H1 (cell line): Measurements from ENCODE around the gene SHCBP1. TPM values are rescaled to one million over a fixed set of nuclear protein-coding genes. Genes with fewer than 3 reads are reported as not detected.

Experiments used
- CTCF ChIA-PET: fragments of 300-600 bp; sonication (Branson Sonifier 250); formaldehyde crosslinking; loops from one replicate; lab custom pipeline; 2021; ENCODE audit not compliant: partially characterized antibody; lab: Charles Lee
- POLR2A ChIA-PET: fragments of 300-600 bp; sonication (Branson Sonifier 250); formaldehyde crosslinking; loops from one replicate; lab custom pipeline; 2021; ENCODE audit warnings: inconsistent platforms; ENCODE audit not compliant: partially characterized antibody; lab: Charles Lee
- DNase-seq, 2 experiments: peaks; one replicate each; pipeline versions ENCODE4 v3.0.0 to v3.0.0-alpha.2; 2010 to 2022; ENCODE audit warnings: low spot score in 2 of 2, low read depth in 1 of 2, mixed read lengths in 1 of 2
- FAIRE-seq: peaks from 2 replicates; lab custom pipeline; 2011; peaks lifted over from hg19 to GRCh38; lab: Jason Lieb, UNC
- H2AFZ ChIP-seq: 2 replicates; pipeline ENCODE4 v1.8.1; 2012; ENCODE audit warnings: low read length, inconsistent platforms
- H2AK5ac ChIP-seq: 2 replicates; pipeline ENCODE4 v1.6.1; 2013; ENCODE audit warnings: low read depth, low read length
- H2BK120ac ChIP-seq: replicated peaks from 2 replicates; pipeline ENCODE3; 2013; ENCODE audit warnings: low read depth, low read length, inconsistent platforms
- H2BK12ac ChIP-seq: 2 replicates; pipeline ENCODE4 v1.6.1; 2013; ENCODE audit warnings: low read depth, low read length
- H2BK15ac ChIP-seq: 2 replicates; pipeline ENCODE4 v1.6.1; 2013; ENCODE audit warnings: low read length
- H2BK20ac ChIP-seq: 2 replicates; pipeline ENCODE4 v1.6.1; 2013; ENCODE audit warnings: low read length
- H2BK5ac ChIP-seq: 2 replicates; pipeline ENCODE4 v1.6.1; 2013; ENCODE audit warnings: low read depth, low read length
- H3K14ac ChIP-seq: 2 replicates; pipeline ENCODE4 v1.6.1; 2013; ENCODE audit warnings: inconsistent platforms; ENCODE audit not compliant: insufficient read length
- H3K18ac ChIP-seq: 2 replicates; pipeline ENCODE4 v1.6.1; 2013; ENCODE audit warnings: low read length; ENCODE audit errors: extremely low read depth
- H3K23ac ChIP-seq: 2 replicates; pipeline ENCODE4 v1.6.1; 2013; ENCODE audit warnings: inconsistent platforms; ENCODE audit not compliant: insufficient read length
- H3K23me2 ChIP-seq: 2 replicates; pipeline ENCODE4 v1.6.1; 2013; ENCODE audit warnings: low read depth, low read length
- H3K27ac ChIP-seq: 2 replicates; pipeline ENCODE4 v1.6.1; 2011; ENCODE audit warnings: low read depth, low read length, inconsistent platforms
- H3K27me3 ChIP-seq, 4 experiments: replicated peaks in 1 of 4; 1 replicate in 1 of 4; 2 replicates in 3 of 4; pipeline versions ENCODE4 v1.6.1 to v1.8.1; 2011 to 2013; ENCODE audit warnings: low read length in 3 of 4, mild to moderate bottlenecking in 3 of 4, inconsistent platforms in 2 of 4, mixed read lengths in 2 of 4, moderate library complexity in 1 of 4; ENCODE audit not compliant: control insufficient read depth in 3 of 4, insufficient read depth in 3 of 4; ENCODE audit errors: extremely low read depth in 1 of 4
- H3K36me3 ChIP-seq, 4 experiments: 2 replicates each; pipeline versions ENCODE4 v1.6.1 to v1.8.1; 2011 to 2013; ENCODE audit warnings: mild to moderate bottlenecking in 4 of 4, low read length in 3 of 4, moderate library complexity in 2 of 4, control low read depth in 1 of 4, inconsistent platforms in 1 of 4; ENCODE audit not compliant: insufficient read depth in 4 of 4, control insufficient read depth in 2 of 4
- H3K4ac ChIP-seq: replicated peaks from 2 replicates; pipeline ENCODE3; 2013; ENCODE audit warnings: low read length, low read depth, mixed read lengths, inconsistent platforms; ENCODE audit not compliant: insufficient read length
- H3K4me1 ChIP-seq, 4 experiments: replicated peaks in 1 of 4; 1 replicate in 1 of 4; 2 replicates in 3 of 4; pipeline versions ENCODE4 v1.6.1 to v1.8.1; 2011 to 2013; ENCODE audit warnings: low read length in 3 of 4, inconsistent platforms in 2 of 4, mixed read lengths in 1 of 4; ENCODE audit not compliant: insufficient read depth in 4 of 4, control insufficient read depth in 3 of 4
- H3K4me2 ChIP-seq, 2 experiments: 2 replicates each; pipeline versions ENCODE4 v1.6.1 to v1.8.1; 2011 to 2013; ENCODE audit warnings: low read depth in 2 of 2, low read length in 2 of 2, control low read depth in 1 of 2, inconsistent platforms in 1 of 2, mild to moderate bottlenecking in 1 of 2; ENCODE audit not compliant: insufficient read depth in 1 of 2
- H3K4me3 ChIP-seq, 4 experiments: fragments of 200-600, 300-600 bp in 1 of 4; sonication (generic), shearing (Covaris generic), sonication (Bioruptor Twin) in 1 of 4; 2 replicates each; pipeline versions ENCODE4 v1.5.1 to v1.8.1; 2011 to 2016; ENCODE audit warnings: low read length in 4 of 4, low read depth in 3 of 4, control low read depth in 2 of 4, inconsistent platforms in 2 of 4, mild to moderate bottlenecking in 2 of 4, mixed read lengths in 1 of 4, moderate library complexity in 1 of 4; ENCODE audit not compliant: insufficient read depth in 2 of 4; ENCODE audit errors: extremely low read depth in 1 of 4
- H3K56ac ChIP-seq: replicated peaks from 2 replicates; pipeline ENCODE3; 2013; ENCODE audit warnings: low read depth, mild to moderate bottlenecking, mixed read lengths, low read length, inconsistent platforms; ENCODE audit not compliant: insufficient read length
- H3K79me1 ChIP-seq: 2 replicates; pipeline ENCODE4 v1.6.1; 2013; ENCODE audit warnings: low read depth, low read length, control low read depth
- H3K79me2 ChIP-seq, 2 experiments: 2 replicates each; pipeline versions ENCODE4 v1.6.1 to v1.8.1; 2012 to 2013; ENCODE audit warnings: low read length in 2 of 2, mild to moderate bottlenecking in 2 of 2, inconsistent platforms in 1 of 2; ENCODE audit not compliant: insufficient read depth in 2 of 2, control insufficient read depth in 1 of 2
- H3K9ac ChIP-seq, 4 experiments: replicated peaks in 1 of 4; 1 replicate in 1 of 4; 2 replicates in 3 of 4; pipeline versions ENCODE4 v1.6.1 to v1.8.1; 2011 to 2013; ENCODE audit warnings: low read depth in 3 of 4, low read length in 3 of 4, control low read depth in 2 of 4, mild to moderate bottlenecking in 2 of 4, moderate library complexity in 2 of 4, inconsistent platforms in 1 of 4; ENCODE audit errors: extremely low read depth in 1 of 4
- H3K9me3 ChIP-seq, 2 experiments: 2 replicates each; pipeline versions ENCODE4 v1.6.1 to v1.8.1; 2012 to 2013; ENCODE audit warnings: mild to moderate bottlenecking in 2 of 2, moderate library complexity in 2 of 2, control low read depth in 1 of 2, inconsistent platforms in 1 of 2, low read depth in 1 of 2, low read length in 1 of 2, mixed read lengths in 1 of 2; ENCODE audit not compliant: insufficient read depth in 2 of 2
- H4K20me1 ChIP-seq, 2 experiments: replicated peaks in 1 of 2; 2 replicates each; pipeline versions ENCODE3 to v1.8.1; 2011 to 2013; ENCODE audit warnings: inconsistent platforms in 2 of 2, low read length in 2 of 2, mild to moderate bottlenecking in 1 of 2; ENCODE audit not compliant: insufficient read depth in 2 of 2, control insufficient read depth in 1 of 2
- H4K5ac ChIP-seq: 2 replicates; pipeline ENCODE4 v1.6.1; 2013; ENCODE audit warnings: low read length, low read depth, mixed read lengths, inconsistent platforms; ENCODE audit not compliant: insufficient read length
- H4K8ac ChIP-seq: 2 replicates; pipeline ENCODE4 v1.8.0; 2013; ENCODE audit warnings: mild to moderate bottlenecking, moderate library complexity, low read length, inconsistent platforms; ENCODE audit not compliant: insufficient read depth; ENCODE audit errors: extremely low read depth
- H4K91ac ChIP-seq: replicated peaks from 2 replicates; pipeline ENCODE3; 2013; ENCODE audit warnings: low read length, mixed read lengths, inconsistent platforms; ENCODE audit not compliant: insufficient read length
- ATF2 ChIP-seq: IDR thresholded peaks from 2 replicates; pipeline ENCODE4 v1.6.1; 2012; ENCODE audit warnings: low read length, inconsistent platforms
- CBX5 ChIP-seq: fragments of 300-800, 300-1000 bp; sonication (generic); IDR thresholded peaks from 2 replicates; pipeline ENCODE4 v1.7.1; 2016; ENCODE audit warnings: antibody characterized with exemption, low read length, low read depth
- EP300 ChIP-seq, 2 experiments: IDR thresholded peaks; 1 replicate in 1 of 2; 2 replicates in 1 of 2; pipeline ENCODE4 v1.6.1; 2011 to 2012; ENCODE audit warnings: low read depth in 2 of 2, low read length in 2 of 2, mild to moderate bottlenecking in 2 of 2, borderline replicate concordance in 1 of 2, inconsistent platforms in 1 of 2, moderate library complexity in 1 of 2
- FOSL1 ChIP-seq: IDR thresholded peaks from 2 replicates; pipeline ENCODE4 v1.6.1; 2011; ENCODE audit warnings: mild to moderate bottlenecking, low read depth, low read length, moderate library complexity; ENCODE audit not compliant: insufficient read depth
- HDAC6 ChIP-seq: IDR thresholded peaks from one replicate; pipeline ENCODE4 v1.7.1; 2012; ENCODE audit warnings: low read depth, mild to moderate bottlenecking, inconsistent platforms, low read length, moderate library complexity
- MAX ChIP-seq: IDR thresholded peaks from 2 replicates; pipeline ENCODE4 v1.6.1; 2012; ENCODE audit warnings: inconsistent platforms
- POLR2AphosphoS5 ChIP-seq: IDR thresholded peaks from 2 replicates; pipeline ENCODE4 v1.6.1; 2011; ENCODE audit warnings: low read depth, low read length
- POU5F1 ChIP-seq: IDR thresholded peaks from 2 replicates; pipeline ENCODE4 v1.6.1; 2011; ENCODE audit warnings: low read depth, mild to moderate bottlenecking, low read length, moderate library complexity
- RNF2 ChIP-seq: fragments of 200-900, 300-1000 bp; sonication (generic); IDR thresholded peaks from 2 replicates; pipeline ENCODE4 v1.7.1; 2016; ENCODE audit warnings: borderline replicate concordance, low read depth, mild to moderate bottlenecking, antibody characterized with exemption, low read length; ENCODE audit not compliant: poor library complexity, severe bottlenecking; ENCODE audit errors: missing control alignments
- SUZ12 ChIP-seq: fragments of 200-600 bp; sonication (generic); IDR thresholded peaks from 2 replicates; pipeline ENCODE4 v1.6.1; 2012; ENCODE audit warnings: mild to moderate bottlenecking, inconsistent platforms, low read length, moderate library complexity, mixed read lengths
- ZNF274 ChIP-seq: IDR thresholded peaks from 2 replicates; pipeline ENCODE4 v1.7.0; 2012; ENCODE audit warnings: low read length, borderline replicate concordance; ENCODE audit errors: extremely low read depth
- WGBS, 2 experiments: shearing (Covaris generic) in 1 of 2; methylation state at CpG; one replicate each; pipeline versions ENCODE4 v1.1.6 to v1.1.7; 2013 to 2015; ENCODE audit warnings: low lambda C conversion rate in 2 of 2, mixed read lengths in 2 of 2, inconsistent platforms in 1 of 2, low coverage in 1 of 2, missing lambda C conversion rate in 1 of 2; ENCODE audit not compliant: insufficient replicate concordance in 2 of 2, insufficient coverage in 1 of 2, insufficient read length in 1 of 2; ENCODE audit errors: extremely low coverage in 1 of 2, missing lambda C conversion rate in 1 of 2; 5-methylcytosine and 5-hydroxymethylcytosine counted together
- polyA plus RNA-seq, 7 experiments: library from polyadenylated mRNA; depleted of rRNA in 3 of 7; stranded (reverse) in 5 of 7; unstranded in 2 of 7; fragments of >200 nt in 5 of 7; fragments of 200-250 nt in 2 of 7; gene quantifications; 1 replicate in 5 of 7; 2 replicates in 1 of 7; 4 replicates in 1 of 7; pipeline versions ENCODE4 v1.2.1 to v1.2.3, GENCODE V29; 2011 to 2013; ENCODE audit warnings: missing spikeins in 2 of 7, mixed read lengths in 2 of 7
- total RNA-seq: library from RNA; stranded (reverse); fragmentation: NEBNext Ultra II Directional; extraction: Animal tissue kit (Norgen Biotek cat#: 25700); gene quantifications from 2 replicates; pipeline ENCODE4 v1.2.1, GENCODE V29; 2021

SHCBP1 gene
- total and polyA plus RNA-seq, 2 of the 8 experiments (the other 6 are each of a cell fraction or from before 2014, with no cell fraction given) = 5.7 to 14.8 TPM

- Histone ChIP-seq H2BK5ac (no peak overlapping the region), H3K4me2 (no peak overlapping the region), H3K56ac (no peak overlapping the region), H3K18ac (no peak overlapping the region), H3K36me3 (peaks cover 6 to 27% (median 15%) of the 10 kb centered on the region in 4 experiments), H4K5ac (no peak overlapping the region), H2AK5ac (no peak overlapping the region), H3K9ac (no peak overlapping the region), H3K4me1 (no peaks in the 10 kb centered on the region), H4K91ac (no peak overlapping the region), H3K23me2 (no peaks in the 10 kb centered on the region; the same call in 1 of the 2 replicates), H2AFZ (no peak overlapping the region), H3K4ac (no peak overlapping the region), H3K9me3 (no peaks in the 10 kb centered on the region), H2BK120ac (no peak overlapping the region), H3K23ac (no peak overlapping the region), H3K79me2 (peaks cover 0 to 19% of the 10 kb centered on the region in 2 experiments; a peak in 1 of 4 replicates), H2BK20ac (no peak overlapping the region), H2BK15ac (no peak overlapping the region), H3K4me3 (no peak overlapping the region), H3K27me3 (no peaks in the 10 kb centered on the region), H2BK12ac (no peak overlapping the region), H3K27ac (no peak overlapping the region), H3K79me1 (peaks cover 4% of the 10 kb centered on the region), H4K20me1 (no peaks in the 10 kb centered on the region), H3K14ac (no peak overlapping the region), H4K8ac (no peak overlapping the region)
- no peak for DNase-seq
- CTCF ChIA-PET = interaction anchor here (1.1 to 2.3 kb wide), 2 partner anchors 24 to 107 kb away, joined by 4 to 6 read pairs; partner anchors contain the start of gene ORC6
- WGBS, 2 experiments = 89% methylated on average over 2 of the region's 2 CpGs; no CpG with 5 or more reads in 1 of the 2 experiments
- no peak for FAIRE-seq
- POLR2A ChIA-PET = no interaction called here
- TF ChIP-seq MAX (no peak), EP300 (IDR thresholded peaks at IDR 0.05; ENCODE audit: borderline replicate concordance in 1 of 2, low read depth in 2 of 2, low read length in 2 of 2) (no peak), RNF2 (no peak), POU5F1 (no peak), HDAC6 (no peak), CBX5 (no peak), ZNF274 (no peak), ATF2 (no peak), POLR2AphosphoS5 (no peak), SUZ12 (no peak), FOSL1 (no peak)
These were observed 38.1 kb downstream of the SHCBP1 start for GRCh38 chr16:46583036-46583435.
